GM18868 (cell line): Measurements from ENCODE around the gene RNF144A.

ENCODE experiments used
- ATAC-seq: cut with Tn5 transposase; IDR thresholded peaks from one replicate; pipeline ENCODE4 v1.9.1; 2021; ENCODE audit warnings: mild to moderate bottlenecking, moderate library complexity; ENCODE audit not compliant: unreplicated experiment

The RNF144A gene

DNA sequence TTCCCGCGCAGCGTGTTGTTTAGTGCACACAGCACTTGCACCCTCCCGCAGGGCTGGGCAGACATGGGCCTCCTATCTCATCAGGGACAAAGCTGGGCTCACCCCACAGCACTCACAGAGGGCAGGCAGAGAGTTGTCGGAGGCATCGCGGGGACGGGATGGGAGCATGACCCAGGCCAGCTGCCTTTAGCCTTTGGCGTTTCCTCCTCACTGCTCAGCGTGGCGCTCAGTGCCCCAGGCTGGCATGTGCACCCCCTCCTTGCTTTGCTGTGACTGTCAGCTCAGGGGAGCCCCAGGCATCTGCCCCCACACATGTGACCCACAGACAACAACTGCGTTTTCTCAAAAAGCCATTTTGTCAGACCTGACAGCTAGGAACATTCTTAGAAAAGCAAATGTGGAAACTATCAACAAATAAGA lies 101.1 kb downstream of the RNF144A start:
- no peak for ATAC-seq

DNA sequence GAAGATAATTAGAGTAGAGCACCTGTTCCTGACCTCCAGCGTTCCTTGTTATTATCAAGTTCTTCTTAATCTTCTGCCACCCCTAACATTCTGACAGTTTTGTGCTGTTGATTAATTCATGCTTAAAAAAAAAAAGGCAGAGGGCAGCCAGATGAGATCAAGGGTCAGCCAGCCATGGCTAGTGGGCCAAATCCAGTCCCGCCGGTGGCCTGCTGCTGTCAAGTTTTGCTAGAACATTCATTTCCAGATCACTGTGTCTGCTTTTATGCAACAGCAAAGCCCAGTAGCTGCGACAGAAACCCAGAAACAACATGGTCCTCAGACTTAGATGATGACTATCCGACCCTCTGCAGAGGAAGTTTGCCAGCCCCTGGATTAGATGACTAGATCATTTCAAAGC lies 101.6 kb downstream of the RNF144A start:
- ATAC-seq = no peak

GRCh38 chr2:7019191-7019590 lies 102.0 kb downstream of the RNF144A start:
- no peak for ATAC-seq

- ATAC-seq = no peak
Measured at GRCh38 chr2:7020059-7020458, 102.8 kb downstream of the RNF144A start.

GRCh38 chr2:7020468-7020867 lies 103.3 kb downstream of the RNF144A start:
- ATAC-seq = no peak

DNA sequence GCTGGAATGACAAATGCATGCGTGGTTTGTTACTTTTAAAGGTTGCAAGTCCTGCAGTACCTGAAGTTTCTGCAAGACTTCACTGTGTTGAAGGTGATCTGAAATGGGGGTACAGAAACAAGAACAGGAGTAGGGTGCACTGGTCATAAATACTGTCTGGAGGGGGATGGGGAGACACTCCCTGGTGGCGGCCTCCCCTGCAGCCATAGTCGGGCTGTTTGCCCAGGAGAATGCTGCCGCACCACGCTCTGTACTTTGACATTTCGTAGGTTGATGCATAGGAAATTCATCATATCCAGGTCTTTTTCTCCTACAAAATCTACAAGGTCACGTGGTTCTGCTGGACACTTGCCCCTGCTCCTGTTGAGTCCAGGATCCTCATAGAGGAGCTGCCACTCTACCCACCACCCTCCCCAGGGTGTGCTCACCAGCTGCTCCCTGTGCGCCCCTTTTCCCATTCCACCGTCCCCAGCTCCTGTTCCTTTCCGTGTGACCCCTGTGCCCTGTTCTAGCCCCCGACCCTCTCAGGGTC lies 103.8 kb downstream of the RNF144A start:
- no peak for ATAC-seq

DNA sequence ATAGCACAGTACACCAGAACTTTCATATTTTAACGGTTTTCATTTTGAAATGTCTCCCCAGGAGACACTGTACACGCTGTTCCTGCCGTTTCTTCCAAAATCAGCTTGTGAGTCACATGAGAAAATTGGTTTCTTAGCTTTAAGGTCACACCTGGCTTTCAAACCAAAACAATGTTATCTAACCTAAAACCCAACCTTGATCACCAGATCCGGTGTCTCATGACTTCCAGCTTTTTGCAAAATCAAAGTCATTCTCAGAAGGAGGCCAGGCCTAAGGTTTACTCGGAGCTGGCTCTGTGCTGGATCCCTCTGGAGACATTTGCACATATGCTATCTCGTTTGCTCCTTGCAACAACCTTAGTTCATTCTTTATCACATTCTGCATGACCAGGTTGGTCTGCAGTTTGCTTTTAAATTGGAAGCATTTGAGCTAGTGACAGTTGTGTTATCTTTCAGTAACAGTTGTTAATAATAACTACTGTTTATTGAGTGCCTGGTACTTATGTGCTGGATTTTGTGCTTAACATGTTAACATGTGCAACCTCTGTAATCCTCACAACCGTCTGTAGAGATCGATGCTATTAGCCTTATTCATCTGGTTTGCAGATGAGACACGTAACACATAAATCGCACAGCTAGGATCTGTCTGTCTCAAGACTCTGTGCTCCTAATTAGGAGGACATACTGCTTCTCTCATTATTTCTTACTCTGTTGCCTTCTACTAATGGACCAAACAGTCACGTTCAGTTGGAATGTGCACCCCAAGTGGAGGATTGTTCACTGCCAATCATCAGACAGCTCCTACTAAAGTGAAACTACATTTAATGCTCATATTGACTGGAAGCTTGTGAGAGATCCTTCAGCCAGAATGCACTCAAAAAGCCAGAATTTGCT lies 105.5 kb downstream of the RNF144A start:
- ATAC-seq = no peak

GRCh38 chr2:7023542-7023941 lies 106.3 kb downstream of the RNF144A start:
- ATAC-seq = no peak

- no peak for ATAC-seq
Measured at GRCh38 chr2:7024261-7024660, 107.0 kb downstream of the RNF144A start.

- ATAC-seq = no peak
Measured at GRCh38 chr2:7025082-7025481, 107.9 kb downstream of the RNF144A start.

DNA sequence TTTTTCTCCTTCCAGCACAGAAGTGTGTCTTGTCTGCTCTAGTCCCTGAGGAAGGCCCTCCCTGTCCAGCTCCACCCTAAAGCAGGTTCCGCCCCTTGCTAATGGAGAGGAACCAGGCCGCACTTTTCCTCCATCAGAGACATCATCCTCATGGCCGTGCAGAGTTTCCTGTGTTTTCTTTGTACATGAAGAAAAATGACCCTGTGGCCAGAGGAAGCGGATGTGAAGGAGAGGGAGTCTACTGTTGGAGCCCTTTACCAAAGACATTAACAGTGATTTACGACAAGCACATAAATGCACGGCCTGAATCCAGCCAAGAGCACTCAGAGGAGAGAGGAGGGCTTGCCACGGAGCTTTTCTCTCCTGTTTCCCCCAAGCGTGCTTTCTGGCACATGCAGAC lies 109.5 kb downstream of the RNF144A start:
- no peak for ATAC-seq

DNA sequence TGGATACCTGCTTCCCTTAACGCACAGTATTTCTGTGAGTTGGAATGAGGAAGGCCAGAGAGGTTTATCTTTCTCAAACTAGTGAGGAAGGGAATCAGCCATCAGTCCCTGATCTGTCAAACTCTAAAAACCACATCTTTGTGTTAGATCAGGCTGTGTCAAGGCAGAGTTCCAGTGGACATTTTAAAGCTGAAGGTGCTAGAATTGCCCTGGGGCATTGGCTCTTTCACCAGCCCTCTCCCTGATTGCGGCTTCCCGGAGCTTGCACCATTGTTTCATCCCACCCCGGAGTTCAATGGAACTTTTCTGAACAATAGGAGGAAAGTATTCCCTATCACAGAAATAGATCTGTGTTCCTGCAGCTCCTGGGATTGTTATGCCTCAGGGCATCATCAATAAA lies 110.2 kb downstream of the RNF144A start:
- ATAC-seq = no peak

DNA sequence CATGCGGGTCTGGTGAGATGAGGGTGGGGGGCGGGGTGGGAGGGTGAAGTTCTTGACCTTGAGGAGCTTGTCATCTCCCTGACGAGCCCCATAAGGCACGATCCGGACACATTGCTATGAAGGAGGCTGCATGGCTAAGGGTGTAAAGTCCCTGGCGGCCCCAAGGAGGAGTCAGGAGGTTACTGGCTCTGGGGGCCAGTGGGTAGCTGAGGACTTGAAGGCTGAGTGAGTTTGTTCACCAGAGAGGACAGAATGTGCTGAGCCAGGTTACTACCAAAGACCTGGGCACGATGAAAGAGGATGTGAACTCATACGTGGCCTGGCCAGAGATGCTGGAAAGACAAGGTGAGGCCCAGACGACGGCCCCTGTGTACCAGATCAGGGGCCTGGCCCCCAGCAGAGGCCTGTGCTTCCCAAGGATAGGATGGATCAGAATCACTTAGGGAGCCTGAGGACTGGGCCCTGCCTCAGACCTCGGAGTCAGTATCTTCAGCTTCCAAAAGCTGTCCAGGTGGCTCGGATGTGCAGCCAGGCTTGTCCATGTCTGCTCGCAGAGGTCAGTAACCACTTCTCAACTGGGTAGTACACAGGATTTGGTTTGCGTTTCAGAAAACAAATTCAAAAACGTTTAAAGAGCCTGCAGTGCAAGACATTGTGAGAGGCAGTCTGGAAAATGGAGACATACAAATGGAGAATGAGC lies 110.9 kb downstream of the RNF144A start:
- no peak for ATAC-seq

- ATAC-seq = no peak
Measured at GRCh38 chr2:7028846-7029245, 111.6 kb downstream of the RNF144A start.

- ATAC-seq = no peak
Measured at GRCh38 chr2:7029291-7030059, 112.3 kb downstream of the RNF144A start.

- no peak for ATAC-seq
Measured at GRCh38 chr2:7030810-7031209, 113.6 kb downstream of the RNF144A start.

DNA sequence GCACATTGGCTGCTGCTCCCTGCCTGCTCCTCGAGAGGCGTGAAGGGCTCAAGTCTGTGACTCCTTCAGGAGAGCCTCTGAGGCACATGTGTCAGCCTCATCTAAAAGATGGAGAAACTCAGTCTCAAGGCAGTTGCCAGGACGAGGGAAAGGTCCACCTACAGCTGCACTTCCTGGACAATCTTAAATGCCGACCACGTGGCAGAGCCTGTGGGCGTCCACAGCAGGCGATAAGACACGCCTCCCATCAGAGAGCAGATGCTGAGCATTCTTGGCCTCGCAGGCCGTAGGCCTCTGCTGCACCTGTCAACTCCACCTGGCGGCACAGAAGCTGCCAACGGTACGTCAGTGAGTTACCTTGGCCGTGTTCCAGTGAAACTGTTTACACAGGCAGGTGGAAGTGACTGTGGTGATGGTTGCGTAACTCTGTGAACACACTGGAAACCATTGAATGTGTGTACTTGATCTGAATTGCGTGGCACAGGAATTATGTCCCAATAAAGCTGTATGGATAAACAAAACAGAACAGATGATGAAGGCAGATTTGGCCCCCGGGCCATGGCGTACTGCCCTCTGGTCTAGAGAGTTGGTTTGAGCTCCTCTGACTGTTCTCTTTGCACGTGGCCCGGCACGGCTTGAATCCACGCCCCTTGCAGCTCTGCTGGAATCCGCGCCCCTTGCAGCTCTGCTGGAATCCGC lies 114.5 kb downstream of the RNF144A start:
- ATAC-seq = no peak

DNA sequence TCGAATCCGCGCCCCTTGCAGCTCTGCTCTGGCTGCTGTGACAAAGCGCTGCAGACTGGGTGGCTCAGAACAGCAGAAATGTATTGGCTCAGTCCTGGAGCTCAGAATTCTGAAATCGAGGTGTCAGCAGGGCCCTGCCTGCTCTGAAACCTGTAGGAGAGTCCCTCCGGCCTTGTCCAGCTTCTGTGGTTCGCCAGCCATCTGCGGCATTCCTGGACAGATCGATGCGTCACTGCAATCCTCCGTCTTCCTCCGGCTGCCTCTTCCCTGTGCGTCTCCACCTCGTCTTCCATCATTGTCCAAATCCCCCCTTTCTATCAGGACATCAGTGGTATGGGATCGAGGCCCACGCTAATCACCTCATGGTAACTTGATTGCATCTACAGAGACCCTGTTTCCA lies 115.2 kb downstream of the RNF144A start:
- no peak for ATAC-seq

GRCh38 chr2:7033136-7033960 lies 116.1 kb downstream of the RNF144A start:
- no peak for ATAC-seq

- ATAC-seq = no peak
Measured at GRCh38 chr2:7034303-7034702, 117.1 kb downstream of the RNF144A start.
